ENCODE measurements around the gene SEMA3A. TPM values are rescaled to one million over a fixed set of nuclear protein-coding genes. Genes with fewer than 3 reads are reported as not detected.

SEMA3A gene
- total RNA-seq, 1 experiment from 2014 or later: 14.2 TPM

DNA sequence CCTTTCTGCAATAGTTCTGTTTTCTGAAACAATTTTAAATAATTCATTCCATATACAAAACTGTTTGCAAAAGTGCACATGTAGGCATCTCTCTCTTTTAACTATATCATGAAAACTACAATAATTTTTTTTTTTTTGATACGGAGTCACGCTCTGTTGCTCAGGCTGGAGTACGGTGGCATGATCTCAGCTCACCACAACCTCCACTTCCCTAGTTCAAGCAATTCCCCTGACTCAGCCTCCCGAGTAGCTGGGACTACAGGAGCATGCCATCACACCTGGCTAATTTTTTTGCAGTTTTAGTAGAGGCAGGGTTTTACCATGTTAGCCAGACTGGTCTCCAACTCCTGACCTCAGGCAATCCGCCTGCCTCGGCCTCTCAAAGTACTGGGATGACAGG, 44.0 kb upstream of the SEMA3A start:
- no peaks in the 10 kb centered on the region for H4K20me1 ChIP-seq (ENCODE audit: insufficient read depth)
- TF ChIP-seq, protein P1, sequence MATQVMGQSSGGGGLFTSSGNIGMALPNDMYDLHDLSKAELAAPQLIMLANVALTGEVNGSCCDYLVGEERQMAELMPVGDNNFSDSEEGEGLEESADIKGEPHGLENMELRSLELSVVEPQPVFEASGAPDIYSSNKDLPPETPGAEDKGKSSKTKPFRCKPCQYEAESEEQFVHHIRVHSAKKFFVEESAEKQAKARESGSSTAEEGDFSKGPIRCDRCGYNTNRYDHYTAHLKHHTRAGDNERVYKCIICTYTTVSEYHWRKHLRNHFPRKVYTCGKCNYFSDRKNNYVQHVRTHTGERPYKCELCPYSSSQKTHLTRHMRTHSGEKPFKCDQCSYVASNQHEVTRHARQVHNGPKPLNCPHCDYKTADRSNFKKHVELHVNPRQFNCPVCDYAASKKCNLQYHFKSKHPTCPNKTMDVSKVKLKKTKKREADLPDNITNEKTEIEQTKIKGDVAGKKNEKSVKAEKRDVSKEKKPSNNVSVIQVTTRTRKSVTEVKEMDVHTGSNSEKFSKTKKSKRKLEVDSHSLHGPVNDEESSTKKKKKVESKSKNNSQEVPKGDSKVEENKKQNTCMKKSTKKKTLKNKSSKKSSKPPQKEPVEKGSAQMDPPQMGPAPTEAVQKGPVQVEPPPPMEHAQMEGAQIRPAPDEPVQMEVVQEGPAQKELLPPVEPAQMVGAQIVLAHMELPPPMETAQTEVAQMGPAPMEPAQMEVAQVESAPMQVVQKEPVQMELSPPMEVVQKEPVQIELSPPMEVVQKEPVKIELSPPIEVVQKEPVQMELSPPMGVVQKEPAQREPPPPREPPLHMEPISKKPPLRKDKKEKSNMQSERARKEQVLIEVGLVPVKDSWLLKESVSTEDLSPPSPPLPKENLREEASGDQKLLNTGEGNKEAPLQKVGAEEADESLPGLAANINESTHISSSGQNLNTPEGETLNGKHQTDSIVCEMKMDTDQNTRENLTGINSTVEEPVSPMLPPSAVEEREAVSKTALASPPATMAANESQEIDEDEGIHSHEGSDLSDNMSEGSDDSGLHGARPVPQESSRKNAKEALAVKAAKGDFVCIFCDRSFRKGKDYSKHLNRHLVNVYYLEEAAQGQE (IDR thresholded peaks at IDR 0.05; ENCODE audit: low read depth): no peak
- TF ChIP-seq TCF7L2 (IDR thresholded peaks at IDR 0.05; ENCODE audit: borderline replicate concordance, extremely low read depth, insufficient read depth, insufficient read length) (no peak), ZNF274 (IDR thresholded peaks at IDR 0.05; ENCODE audit: low read depth, low read length) (no peak), FOSL1 (IDR thresholded peaks at IDR 0.05; ENCODE audit: low read depth) (no peak), SP1 (IDR thresholded peaks at IDR 0.05; ENCODE audit: low read depth) (no peak), SRF (IDR thresholded peaks at IDR 0.05; ENCODE audit: low read depth) (no peak), SIN3A (IDR thresholded peaks at IDR 0.05; ENCODE audit: low read depth) (no peak), POLR2A (IDR thresholded peaks at IDR 0.05; ENCODE audit: borderline replicate concordance, extremely low read depth, insufficient read depth, insufficient read length) (no peak)
- H3K9me2 ChIP-seq (ENCODE audit: insufficient read depth): no peaks in the 10 kb centered on the region
- H3K4me2 ChIP-seq (ENCODE audit: low read length): no peak overlapping the region
- no peaks in the 10 kb centered on the region for H3K36me3 ChIP-seq (ENCODE audit: control insufficient read depth in 1 of 2, insufficient read depth in 2 of 2, low read length in 2 of 2)
- peaks cover 0 to 27% of the 10 kb centered on the region in 2 experiments; a peak in 2 of 4 replicates for H3K4me1 ChIP-seq (ENCODE audit: control insufficient read depth in 1 of 2, insufficient read depth in 2 of 2, low read length in 2 of 2)
- ChIA-PET POLR2A (no interaction called here), CTCF (no interaction called here), RAD21 (ENCODE audit: low non-redundant PET in 1 of 2, low total read pairs in 2 of 2, uncharacterized antibody in 2 of 2, unreplicated experiment in 2 of 2) (no interaction called here)
- intact Hi-C loops (cut with micrococcal nuclease): no loop called here
- H3K9ac ChIP-seq (ENCODE audit: low read length): no peak overlapping the region
- no peak overlapping the region for H3K27ac ChIP-seq (ENCODE audit: low read depth, low read length)
- H2AFZ ChIP-seq (ENCODE audit: low read depth, low read length, poor library complexity, severe bottlenecking): peak overlapping the region; percentile 79
- no peak for ATAC-seq
- no peak overlapping the region for H3K4me3 ChIP-seq (replicated peaks in 1 of 2; ENCODE audit: low read depth in 1 of 2, low read length in 2 of 2)
- no TSS peak for BruUV-seq (replicated peaks)
- no peak for DNase-seq (ENCODE audit: low read depth, low spot score)
- 0 out of 4 replicates have a peak, but pooled peaks cover 0 to 5% of the 10 kb centered on the region in 2 experiments for H3K9me3 ChIP-seq (ENCODE audit: control insufficient read depth in 1 of 2, insufficient read depth in 1 of 2, low read depth in 1 of 2, low read length in 2 of 2)
- no peaks in the 10 kb centered on the region for H3K79me2 ChIP-seq (ENCODE audit: insufficient read depth, low read length)
- no peaks in the 10 kb centered on the region for H3K27me3 ChIP-seq (ENCODE audit: insufficient read depth, low read length)
